Body of pancreas (tissue), 4 donors: ENCODE data around the gene C10orf95.

Experiments used
- CTCF ChIP-seq, 7 experiments: fragments of 450-650 bp in 4 of 7; fragments of 200-600 bp in 3 of 7; sonication (generic) in 3 of 7; IDR thresholded peaks; one replicate each; pipeline ENCODE4 v1.5.1; 2016 to 2019; ENCODE audit warnings: antibody characterized with exemption in 7 of 7
- POLR2A ChIP-seq, 3 donors: fragments of 450-650 bp; IDR thresholded peaks; one replicate each; pipeline ENCODE4 v1.6.1; 2016; ENCODE audit warnings: antibody characterized with exemption in 3 of 3, mild to moderate bottlenecking in 2 of 3

- TF ChIP-seq CTCF (IDR thresholded peaks at IDR 0.05) (no peak), POLR2A (IDR thresholded peaks at IDR 0.05) (no peak)
Measured at GRCh38 chr10:102405632-102406031, 45.7 kb downstream of the C10orf95 start.
